Amygdala (tissue), 56 donors: ENCODE measurements around the gene ANO4.
"Not testable (repeated sequence)": the region's sequence is repeated elsewhere in the genome, so short reads cannot be mapped to it uniquely, and the experiment has no call there.

Experiments used
- DNase-seq, 56 donors: peaks; one replicate each; lab custom pipeline; 2025; lab: John Stamatoyannopoulos, UW

Gene ANO4

DNA sequence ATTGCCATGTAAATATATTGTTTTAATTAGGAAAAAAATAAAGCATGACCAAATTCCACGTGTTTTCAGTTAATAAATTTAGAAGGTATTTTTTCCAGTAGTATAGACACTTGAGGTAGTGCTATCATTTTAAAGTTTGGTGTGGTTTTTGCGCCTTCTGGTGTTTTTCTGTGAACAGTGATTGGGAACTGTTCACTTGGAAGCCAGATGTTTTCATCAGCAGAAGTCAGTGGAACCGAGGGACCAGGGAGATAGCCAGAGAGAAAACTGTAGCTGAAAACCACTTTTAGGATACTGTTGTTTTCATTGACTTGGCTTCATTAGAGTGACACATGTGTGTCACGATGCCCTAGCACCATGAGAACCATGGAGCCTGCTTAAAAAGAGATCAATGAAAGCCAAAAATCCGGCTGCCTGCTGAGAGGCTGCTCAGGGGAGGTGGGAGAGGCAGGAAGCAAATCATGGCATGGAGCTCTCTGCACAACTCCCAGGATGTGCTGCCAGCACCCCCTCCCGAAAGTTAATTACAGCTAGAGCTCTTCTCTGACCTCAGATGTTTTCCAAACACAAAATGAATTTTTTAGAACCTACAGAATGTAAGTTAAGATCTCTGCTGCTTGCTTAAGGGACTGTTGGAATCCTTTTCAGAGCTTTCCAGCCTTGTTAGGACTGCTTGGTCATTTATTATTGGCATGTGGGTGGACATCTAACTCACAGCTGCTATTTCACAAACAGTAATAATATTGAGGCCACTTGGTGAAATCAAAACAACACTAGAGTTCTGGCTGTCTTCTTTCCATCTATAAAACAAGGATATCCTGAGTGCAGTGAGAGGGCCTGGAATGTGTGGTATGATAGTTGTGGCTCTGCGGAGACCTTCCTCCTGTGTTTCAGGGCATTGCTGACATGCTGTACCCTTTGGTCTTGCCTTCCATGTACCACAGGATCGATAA lies 192.3 kb downstream of the ANO4 start:
- peak in 2 of 56 donors; percentile 4 to 11 for DNase-seq

GRCh38 chr12:100987552-100988521 lies 193.3 kb downstream of the ANO4 start:
- peak in 14 of 56 donors; percentile 0 to 22 (median 4) for DNase-seq

DNA sequence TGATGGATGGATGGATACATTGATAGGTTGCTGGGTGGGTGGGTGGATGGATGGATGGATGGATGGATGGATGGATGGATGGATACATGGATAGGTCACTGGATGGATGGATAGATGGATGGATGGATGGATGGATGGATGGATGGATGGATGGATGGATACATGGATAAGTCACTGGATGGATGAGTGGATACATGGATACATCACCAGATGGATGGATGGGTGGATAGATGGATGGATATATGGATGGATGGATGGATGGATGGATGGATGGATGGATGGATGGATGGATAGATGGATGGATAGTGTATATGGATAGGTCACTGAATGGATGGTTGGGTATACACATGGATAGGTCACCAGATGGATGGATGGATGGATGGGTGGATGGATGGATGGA lies 194.9 kb downstream of the ANO4 start:
- not testable (repeated sequence) for DNase-seq

GRCh38 chr12:100991102-100991501 lies 196.5 kb downstream of the ANO4 start:
- DNase-seq: no peak

- DNase-seq: no peak
Observed at GRCh38 chr12:100992194-100992593, 197.6 kb downstream of the ANO4 start.

DNA sequence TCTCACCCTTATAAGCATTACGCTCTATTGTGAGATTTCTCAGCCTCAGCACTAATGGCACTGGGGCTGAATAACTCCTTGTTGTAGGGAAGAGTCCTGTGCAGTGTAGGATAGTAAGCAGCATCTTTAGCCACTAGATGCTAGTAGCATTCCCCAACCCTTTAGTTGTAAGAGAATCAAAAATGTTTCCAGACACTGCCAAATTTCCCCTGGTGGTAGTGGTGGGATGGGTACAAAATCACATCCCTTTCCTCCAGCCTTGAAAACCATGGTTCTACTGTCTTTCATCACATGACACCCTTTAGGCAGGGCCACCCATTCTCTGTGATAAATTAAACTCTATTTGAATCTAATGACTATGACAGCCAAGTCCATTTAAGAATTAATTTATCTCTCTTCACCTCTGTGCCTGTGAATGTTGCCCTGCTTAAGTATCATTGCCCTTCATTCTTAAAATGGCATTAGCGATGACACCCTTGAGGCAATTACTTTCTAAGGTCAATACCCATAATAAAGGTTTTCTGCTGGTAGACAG lies 199.4 kb downstream of the ANO4 start:
- no peak for DNase-seq

DNA sequence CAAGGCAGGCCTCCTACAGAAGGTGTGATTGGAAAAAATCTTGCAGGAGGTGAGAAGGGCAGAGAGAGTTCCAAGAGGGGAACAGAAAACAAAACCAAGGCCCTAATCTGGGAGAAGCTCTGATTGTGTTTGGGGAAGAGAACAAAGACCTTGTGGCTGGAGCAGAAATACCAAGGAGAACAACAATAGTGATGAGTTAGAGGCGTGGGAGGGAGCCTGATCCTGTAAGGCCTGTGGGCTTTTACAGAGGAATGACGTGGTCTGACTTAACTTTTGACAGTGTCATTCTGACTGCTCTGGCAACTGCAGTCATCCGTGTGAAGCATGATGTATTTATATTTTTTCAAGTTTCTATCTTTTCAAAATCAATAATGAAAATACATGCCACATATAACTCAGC lies 200.6 kb downstream of the ANO4 start:
- no peak for DNase-seq

DNA sequence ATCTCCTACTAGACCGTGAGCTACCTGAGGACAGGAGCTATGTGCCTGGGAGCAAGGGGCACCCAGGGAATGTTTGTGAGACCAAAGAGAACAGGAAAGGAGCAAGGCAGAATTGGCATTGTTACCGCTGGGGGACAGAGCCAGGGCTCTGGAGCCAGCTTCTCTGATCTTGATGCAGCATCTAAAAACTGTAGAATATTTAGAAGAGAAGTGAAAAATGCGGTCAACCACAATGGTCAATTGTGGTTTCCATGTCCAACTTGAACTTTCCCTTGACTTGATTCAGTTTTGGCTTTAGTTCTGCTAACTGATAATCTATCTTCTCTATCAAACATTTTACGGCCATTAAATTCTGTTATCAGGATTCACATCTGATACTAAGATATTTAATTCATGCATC lies 201.2 kb downstream of the ANO4 start:
- no peak for DNase-seq

DNA sequence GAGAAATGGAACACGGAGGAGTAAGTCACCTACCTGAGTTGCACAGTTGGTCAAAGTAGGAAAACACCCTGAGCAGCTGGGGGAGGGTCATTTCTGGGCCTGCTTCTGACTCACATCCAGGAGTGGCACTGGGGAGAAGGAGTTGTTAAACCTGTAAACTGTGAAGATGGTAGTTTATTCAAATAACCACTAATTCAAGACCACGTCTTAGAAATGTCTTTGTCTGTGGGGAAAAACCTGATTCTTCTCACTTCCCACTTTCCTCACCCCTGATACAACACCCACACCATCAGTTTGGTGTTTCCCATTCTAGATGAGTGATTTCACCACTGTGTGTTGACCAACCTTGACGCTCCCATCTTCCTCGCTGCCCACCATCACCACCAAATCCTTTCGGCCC lies 207.1 kb downstream of the ANO4 start:
- no peak for DNase-seq

DNA sequence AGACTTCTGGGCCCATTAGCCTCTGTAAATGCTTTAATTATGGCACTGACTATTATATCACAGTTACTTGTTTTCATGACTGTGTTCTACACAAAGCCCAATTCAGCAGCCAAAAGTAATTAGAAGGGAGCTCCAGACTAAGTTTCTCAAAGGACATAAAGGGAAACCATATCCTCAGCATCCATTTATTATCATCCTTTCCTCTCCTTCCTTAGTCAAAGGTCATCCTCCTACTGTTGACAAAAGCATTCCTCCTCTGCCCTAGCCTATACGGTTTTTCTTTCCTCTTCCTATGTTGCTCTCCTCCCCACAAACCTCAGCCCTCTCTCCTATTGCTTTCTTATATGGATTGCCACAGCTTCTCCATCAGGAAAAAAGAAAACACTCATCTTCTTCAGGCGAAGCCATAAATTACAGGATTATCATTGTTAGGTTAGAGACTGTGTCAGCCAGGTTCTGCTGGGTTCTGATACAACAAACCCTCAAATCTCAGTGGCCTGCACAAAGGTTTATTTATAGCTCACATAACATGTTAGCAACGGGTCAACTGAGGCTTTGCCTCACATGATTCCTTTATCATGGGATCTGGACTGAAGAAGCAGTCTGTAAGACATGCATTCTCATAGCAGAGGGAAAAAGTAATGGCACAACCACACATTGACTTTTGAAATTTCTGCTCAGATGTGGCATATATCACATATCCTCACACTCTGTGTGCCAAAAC lies 208.3 kb downstream of the ANO4 start:
- no peak for DNase-seq

GRCh38 chr12:101004898-101005297 lies 210.3 kb downstream of the ANO4 start:
- no peak for DNase-seq

DNA sequence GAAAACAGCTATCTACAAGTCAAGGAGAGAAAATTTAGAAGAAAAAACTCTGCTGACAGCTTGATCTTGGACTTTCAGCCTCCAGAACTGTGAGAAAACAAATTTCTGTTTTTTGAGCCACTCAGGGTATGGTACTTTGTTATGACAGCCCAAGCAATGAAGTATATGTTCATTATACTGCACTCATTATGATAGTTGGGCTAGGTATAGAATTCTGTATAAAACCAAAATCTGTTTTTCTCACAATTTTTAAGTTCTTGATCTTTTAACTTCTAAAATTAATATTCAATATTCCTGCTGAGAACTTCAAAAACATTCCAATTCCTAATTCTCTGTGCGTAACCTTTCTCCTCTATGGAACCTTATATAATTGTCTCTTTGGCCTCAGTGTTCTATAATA lies 214.7 kb downstream of the ANO4 start:
- DNase-seq: no peak

- DNase-seq: no peak
Observed at GRCh38 chr12:101010896-101011295, 216.3 kb downstream of the ANO4 start.

DNA sequence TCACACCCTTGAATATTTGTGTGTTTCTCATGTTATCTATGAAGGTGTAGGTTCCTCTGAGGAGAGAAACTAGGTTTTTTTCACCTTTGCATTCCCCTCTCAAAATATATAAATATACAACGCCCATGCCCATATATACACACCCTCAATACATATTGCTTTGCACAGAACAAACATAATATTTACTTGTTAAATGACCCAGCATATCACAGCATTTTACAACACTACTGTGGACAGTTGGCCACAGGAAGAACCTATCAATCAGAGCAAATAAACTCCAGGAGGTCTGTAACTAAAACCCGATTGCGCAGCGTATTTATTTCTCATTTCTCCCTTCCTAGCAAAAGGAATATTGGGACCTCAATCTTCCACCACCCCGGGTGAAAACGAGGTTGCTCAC lies 219.4 kb downstream of the ANO4 start:
- no peak for DNase-seq

GRCh38 chr12:101015044-101015443 lies 220.5 kb downstream of the ANO4 start:
- DNase-seq: no peak

DNA sequence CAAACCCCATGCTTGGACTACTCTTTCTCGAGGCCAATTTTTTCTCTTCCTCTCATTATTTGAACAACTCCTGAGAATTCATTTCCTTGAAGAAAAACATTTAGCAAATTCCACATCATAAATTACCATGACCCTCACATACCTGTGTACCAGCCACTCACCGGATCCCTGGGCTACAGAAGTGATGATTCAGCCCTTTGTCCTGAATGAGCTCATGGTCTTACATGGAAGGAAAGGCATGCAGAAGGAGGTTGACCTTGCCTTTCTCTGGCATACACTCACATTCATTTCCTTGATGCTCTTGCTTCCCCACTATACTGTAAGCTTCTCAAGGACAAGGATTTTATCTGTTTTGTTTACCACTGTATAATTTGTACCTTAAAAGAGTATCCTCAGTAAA lies 224.0 kb downstream of the ANO4 start:
- no peak for DNase-seq

DNA sequence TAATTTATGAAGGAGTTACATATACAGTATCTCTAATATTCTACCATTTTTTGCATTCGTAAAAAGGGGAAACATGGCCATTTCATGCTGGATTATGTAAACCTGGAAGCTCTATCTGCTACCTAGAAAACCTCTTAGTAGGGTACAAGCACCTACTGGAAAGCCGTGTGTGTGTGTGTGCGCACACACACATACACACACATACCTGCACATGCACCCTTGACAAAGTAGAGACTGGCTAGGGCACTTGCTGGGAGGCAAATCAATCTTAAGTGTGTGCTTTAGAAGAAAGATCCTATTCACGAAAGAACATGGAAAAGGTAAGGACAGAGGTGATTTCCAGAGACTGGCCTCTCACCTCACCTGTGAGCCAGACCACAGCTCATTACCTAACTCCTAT lies 224.6 kb downstream of the ANO4 start:
- no peak for DNase-seq

DNA sequence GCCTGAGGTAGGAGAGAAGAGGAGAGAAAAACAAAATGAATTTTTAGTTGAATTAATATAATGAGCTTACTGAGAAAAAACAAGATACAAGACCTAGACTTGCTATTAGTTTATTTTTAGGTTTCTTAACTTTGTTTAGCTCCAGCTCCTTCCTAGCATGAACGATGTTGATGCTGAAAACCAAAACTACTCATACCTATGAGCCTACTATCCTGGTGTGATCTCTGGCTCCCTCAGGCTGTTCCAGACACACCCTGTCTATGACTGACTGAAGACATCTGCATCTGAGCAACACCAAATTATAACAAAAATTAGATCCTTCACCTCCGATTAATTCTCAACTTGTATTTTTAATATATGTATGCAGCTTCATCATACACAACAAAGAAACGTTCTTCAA lies 225.1 kb downstream of the ANO4 start:
- no peak for DNase-seq

- no peak for DNase-seq
Observed at GRCh38 chr12:101021442-101021841, 226.9 kb downstream of the ANO4 start.

GRCh38 chr12:101021911-101022388 lies 227.4 kb downstream of the ANO4 start:
- DNase-seq: no peak
